NCI-H187 (cell line): ENCODE results near the gene GEMIN7.

Experiments
- DNase-seq, 2 experiments: peaks; one replicate each; lab custom pipeline; 2025; lab: John Stamatoyannopoulos, UW

The GEMIN7 gene

DNA sequence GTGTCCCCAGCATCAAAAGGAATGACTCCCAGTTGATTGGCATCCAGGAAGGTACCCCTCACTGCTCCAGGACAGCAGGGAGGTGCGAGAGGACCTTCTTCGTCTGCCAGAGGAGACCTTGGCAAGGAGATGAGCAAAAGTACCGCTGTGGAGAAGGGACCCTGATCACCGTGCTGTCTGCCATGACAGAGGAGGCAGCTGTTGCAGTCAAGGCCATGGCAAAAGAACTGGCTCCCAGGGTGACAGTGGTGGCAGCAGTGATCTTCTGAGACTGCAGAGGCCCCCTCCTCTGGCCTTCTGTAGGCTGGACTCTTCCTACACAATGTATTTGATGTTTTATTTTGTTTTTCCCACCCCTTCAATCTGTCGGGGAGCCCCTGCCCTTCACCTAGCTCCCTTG is 49.7 kb downstream of the GEMIN7 start:
- no peak for DNase-seq

DNA sequence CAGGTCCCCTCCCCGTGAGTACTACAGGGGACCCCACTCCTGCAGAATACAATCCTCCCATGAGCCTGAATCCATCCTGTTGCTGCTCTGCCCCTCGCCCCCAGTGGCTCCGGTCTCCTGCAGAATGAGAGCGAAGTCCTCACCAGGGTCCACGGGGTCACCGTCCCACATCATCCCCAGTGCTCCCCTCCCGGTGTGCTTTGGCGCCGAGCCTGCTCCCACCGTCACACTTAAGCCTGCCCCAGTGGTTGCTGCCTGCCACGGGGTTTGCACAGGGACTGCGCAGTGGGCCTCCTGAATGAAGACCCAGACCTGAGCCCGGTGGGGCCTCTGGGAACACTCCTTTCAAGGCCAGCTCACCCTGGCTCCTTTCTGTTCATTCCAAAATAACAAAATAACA is 51.2 kb downstream of the GEMIN7 start:
- DNase-seq: no peak

DNA sequence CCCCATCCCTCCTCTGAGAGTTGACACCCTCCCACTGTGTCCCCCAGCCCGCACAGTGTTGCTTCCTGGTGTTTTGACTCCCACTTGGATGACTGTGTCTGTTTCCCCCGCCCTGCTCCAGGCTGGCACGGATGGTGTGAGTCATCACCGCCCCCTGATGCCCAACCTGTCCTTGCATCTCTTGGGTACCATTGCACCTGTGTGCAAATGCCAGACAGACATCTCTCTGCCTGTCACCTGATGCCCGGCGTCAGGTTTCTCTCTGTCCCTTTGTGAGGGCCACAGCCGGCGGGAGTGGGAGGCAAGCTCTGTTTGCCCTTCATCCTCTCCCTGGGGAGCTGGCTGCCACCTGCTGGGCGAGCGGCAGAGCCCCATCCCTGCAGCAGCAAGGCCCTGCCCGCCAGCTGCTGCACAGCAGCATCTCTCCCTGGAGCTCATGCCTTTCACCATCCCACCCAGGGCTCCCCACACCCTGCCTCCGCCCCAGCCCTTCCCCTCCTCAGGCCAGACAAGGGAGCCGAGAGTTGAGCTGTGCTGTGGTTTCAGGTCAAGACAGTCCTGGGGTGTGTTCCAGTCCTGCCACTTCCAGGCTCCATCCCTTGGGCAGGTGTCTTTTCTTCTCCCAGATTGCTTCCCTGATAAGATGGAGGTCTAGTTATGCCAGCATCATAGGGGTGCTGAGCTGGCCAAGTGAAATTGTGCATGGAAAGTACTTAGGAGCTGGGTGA is 52.0 kb downstream of the GEMIN7 start:
- DNase-seq: peak; percentile 80 to 96

DNA sequence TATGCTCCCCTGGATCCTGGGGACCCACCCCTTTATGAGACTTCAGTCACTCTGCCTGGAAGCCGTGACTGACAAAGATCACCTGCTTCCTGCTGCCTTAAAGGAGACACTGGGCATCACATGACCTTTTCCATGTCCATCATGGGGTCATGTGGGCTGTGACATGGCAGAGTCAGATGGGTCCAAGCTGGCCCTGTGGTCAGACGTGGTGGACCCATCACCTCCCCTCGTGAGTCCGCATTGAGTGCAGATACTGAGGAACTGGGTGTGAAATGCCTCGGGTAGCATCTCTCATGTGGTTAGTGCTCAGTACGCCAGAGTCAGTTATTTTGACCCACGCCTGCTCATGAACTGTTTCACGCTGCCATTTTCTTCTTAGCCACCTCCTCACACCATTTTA is 54.6 kb downstream of the GEMIN7 start:
- DNase-seq: no peak

DNA sequence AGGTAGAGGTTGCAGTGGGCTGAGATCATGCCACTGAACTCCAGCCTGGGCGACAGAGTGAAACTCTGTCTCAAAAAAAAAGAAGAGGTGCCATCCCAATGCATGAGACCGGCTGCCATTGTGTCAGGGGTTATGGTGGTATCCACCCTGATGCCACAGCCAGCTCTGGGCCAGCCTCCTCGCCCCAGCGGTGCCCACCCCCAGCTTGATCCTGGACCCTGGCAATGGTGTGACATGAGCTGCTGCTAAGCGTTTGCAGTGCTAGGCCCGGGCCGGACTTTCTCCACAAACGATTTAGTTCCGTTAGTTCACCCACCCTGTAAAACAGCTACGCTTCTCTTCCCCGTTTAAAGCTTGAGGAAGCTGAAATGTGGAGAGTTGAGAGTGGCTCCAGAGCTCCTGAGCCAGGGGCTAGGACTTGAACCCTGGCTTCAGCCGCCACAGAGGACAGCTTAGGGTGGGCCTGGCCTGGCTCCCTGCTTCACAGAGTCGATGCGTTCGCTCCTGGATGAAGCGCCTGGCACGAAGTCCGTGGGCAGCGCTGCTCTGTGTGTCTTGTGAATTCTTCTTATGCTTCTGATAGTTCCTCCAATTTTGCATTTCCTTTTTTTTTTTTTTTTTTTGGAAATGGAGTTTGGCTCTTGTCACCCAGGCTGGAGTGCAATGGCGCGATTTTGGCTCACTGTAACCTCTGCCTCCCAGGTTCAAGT is 56.3 kb downstream of the GEMIN7 start:
- DNase-seq: no peak

DNA sequence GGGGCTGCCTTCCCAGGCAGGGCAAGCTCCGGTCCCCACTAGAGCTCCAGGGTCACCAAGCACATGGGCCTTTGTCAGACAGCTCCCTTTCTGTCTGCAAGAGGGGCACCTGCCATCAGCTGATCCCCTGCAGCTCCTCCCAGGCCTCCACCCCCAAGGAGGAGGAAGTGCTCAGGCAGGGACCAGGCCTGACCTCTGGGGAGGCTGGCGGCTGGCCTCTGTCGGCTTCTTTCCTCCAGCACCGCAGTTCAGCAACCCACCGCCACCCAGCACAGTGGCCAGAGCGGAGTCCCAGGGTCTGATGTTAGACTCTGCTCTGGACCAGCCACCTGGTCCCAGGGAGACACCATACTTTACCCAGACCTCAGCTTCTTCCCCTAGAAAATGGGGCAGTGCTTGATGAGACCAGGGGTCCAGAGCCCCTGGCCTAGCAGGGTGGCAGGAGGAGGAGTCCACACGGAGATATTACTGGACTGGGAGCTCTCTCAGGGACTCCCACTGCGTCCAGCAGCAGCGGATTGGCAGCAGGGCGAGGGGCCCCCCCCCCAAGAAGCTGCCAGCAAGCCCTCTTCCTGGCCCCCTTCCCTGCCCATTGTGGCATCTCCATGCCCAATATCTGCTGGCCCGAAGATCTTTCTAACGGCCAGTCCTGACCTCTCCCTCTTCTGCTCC is 57.6 kb downstream of the GEMIN7 start:
- no peak for DNase-seq

DNA sequence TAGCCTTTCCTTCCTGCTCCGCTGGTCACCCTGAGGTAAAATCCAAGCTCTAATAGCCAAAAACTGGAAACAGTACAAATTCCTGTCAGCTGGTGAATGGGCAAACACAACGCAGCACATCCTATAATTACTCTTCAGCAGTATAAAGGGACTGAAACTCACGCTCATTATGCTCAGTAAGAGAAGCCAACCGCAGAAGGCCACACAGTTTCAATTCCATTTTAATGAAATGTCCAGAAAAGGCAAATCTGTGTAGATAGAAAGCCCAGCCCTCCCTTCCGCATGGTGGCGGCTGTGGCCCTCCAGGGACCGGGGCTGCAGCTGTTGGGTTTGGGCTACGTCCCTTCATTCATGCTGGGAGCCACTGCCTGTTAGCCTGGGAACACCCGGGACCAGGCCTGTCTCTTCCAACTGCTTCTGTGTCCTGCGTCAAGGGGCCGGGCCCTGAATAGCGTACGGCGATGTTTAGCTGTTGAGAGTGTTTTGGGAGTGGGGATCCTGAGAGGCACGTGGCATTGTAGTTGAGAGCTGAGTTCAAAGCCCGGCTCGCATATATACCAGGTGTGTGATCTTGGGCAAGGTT is 58.2 kb downstream of the GEMIN7 start:
- DNase-seq: no peak

DNA sequence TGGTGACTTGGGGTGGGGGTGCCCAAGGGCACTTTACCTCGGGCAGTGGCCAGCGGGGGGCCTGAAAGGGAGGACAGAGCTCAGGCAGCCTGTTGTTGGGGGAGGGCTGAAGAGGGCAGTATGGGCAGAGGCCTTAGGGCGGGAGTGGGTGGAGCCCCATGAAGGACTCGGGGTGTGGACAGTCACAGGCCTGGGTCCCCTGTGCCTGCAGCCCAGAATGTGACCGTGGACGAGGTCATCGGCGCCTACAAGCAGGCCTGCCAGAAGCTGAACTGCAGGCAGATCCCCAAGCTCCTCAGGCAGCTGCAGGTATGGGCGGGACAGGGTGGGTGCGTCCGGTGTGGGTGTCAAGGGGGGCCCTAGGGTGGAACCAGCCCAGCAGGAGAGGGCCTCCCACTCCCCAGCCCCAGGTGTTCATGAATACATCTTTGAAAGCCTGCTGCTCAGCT is 59.3 kb downstream of the GEMIN7 start:
- no peak for DNase-seq

DNA sequence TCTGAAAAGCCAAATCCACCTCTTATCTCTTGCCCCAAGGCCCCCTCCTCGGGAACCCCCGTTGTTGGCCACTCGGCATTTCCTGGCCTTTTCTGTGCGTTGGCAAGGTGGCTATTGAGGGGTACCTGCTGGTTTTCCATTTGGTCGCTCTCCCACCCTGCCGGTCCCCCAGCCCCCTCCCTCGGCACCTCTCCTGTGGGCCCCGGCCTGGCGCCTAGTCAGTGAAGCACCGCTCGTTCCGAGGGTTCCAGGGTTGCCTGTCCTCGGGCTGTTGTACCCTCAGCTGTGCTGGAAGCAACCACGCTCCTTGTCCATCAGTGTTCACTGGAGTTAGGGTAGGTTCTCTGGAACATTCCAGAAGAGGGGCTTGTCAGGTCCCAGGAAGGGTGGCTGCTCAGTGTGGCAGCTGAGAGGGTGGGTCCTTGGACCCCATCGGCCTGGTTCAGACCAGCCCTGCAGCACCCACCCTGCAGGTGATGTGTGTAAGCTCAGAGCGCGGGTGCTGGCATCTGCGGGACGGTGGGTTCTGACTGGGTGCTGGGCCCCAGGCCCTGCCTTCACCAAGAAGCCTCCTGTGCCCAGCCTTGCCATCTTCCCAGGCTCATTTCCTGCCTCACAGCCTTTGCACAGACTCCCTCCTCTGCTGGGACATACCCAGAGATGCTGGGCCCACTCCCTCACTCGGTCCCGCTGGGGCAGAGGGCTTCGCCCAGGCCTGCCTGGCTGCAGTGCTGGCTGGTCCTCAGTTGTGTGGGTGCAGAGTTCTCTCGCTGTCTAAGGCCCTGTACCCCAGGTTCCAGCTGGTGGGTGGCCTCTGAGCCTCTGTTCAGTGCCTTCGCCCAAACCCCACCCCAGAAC is 60.5 kb downstream of the GEMIN7 start:
- DNase-seq: no peak

DNA sequence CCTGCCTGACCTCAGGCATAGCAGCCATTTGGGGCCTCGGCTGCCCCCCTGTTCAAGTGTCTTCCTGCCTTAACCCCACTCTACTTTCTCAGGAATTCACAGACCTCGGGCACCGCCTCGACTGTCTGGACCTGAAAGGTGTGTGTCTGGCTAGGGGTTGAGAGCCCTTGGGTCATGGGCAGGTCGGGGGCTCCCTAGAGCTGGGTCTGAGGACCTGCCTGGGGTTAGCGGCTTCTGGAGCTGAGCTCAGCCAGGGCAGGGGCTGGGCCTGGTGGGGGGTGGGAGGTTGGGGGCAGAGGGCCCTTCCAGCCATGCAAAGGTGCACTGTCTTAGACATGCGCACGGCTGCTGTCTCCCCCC is 61.1 kb downstream of the GEMIN7 start:
- no peak for DNase-seq

DNA sequence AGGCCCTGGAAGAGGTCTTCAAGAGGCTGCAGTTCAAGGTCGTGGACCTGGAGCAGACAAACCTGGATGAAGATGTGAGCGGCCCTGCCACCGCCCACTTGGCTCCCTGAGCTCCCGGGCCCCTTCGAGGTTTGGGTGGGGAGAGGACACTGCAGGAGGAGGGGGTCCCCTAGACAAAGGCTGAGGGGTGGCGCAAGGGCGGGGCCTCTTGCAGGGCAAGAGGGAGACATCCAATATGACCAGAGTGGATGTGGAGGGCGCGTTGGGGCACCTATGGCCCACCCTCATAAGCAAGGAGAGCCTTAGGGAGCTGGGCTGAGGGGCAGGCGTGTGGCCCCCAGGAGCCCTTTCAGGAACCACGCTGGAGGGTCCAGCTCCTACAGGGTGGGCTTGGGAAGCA is 61.5 kb downstream of the GEMIN7 start:
- DNase-seq: no peak
